ENCODE data around the gene GRK2.

DNA sequence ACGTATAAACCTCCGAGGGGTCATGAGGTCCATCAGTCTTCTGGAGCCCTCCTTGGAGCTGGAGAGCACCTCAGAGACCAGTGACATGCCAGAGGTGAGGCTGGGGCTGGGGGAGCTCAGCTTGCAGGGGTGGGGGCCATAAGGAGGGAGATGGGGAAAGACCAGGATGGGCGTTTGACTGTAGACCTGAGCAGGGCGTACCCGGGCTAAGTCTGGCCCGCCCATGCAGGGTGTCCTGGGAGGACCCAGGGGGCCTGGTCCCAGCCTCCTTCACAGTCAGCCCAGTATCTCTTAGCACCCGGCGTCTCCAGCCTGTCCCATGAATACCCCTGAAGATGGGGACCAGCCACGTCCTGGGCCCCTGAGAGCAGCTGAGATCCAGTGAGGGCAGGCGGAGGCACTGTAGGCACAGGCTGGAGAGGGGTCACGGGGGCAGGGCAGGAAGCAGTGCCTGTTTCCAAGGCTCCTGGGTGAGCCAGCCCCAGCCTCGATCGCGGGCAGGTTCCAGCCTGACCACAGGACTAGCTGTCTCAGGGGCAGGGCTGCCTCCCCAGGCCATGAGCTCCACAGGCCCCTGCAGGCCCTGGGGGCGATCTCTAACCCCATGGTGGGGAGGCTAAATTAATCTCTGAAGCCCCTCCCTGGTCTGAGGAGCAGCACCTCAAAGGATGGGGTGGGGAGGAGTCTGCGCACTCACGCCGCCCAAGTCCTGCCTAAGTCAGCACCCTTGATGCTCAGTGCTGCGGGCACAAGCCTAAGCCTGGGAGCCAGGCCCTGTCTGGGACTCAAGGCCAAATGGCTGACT is 44.2 kb downstream of the GRK2 start:
- TF ChIP-seq, protein P1, sequence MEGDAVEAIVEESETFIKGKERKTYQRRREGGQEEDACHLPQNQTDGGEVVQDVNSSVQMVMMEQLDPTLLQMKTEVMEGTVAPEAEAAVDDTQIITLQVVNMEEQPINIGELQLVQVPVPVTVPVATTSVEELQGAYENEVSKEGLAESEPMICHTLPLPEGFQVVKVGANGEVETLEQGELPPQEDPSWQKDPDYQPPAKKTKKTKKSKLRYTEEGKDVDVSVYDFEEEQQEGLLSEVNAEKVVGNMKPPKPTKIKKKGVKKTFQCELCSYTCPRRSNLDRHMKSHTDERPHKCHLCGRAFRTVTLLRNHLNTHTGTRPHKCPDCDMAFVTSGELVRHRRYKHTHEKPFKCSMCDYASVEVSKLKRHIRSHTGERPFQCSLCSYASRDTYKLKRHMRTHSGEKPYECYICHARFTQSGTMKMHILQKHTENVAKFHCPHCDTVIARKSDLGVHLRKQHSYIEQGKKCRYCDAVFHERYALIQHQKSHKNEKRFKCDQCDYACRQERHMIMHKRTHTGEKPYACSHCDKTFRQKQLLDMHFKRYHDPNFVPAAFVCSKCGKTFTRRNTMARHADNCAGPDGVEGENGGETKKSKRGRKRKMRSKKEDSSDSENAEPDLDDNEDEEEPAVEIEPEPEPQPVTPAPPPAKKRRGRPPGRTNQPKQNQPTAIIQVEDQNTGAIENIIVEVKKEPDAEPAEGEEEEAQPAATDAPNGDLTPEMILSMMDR (conservative IDR thresholded peaks at IDR 0.05; ENCODE audit: low read length), result no peak
- TF ChIP-seq EZH2phosphoT487 (IDR thresholded peaks at IDR 0.05; ENCODE audit: borderline replicate concordance, low read depth, low read length), result no peak
